Right lobe of liver (tissue), 6 donors: ENCODE data around the gene SLPI. TPM values are rescaled to one million over a fixed set of nuclear protein-coding genes. Genes with fewer than 3 reads are reported as not detected.

ENCODE experiments used
- ATAC-seq, 4 donors: fragments of 200-7000 bp; cut with Tn5 transposase; one replicate each; pipeline ENCODE4 v1.9.1; 2020; ENCODE audit warnings: mild to moderate bottlenecking in 4 of 4, moderate library complexity in 4 of 4
- DNase-seq, 3 donors: peaks; one replicate each; pipeline ENCODE4 v3.0.0-alpha.2; 2020
- H3K27ac ChIP-seq, 3 donors: fragments of 200-600 bp; one replicate each; pipeline ENCODE4 v1.8.0; 2022
- H3K27me3 ChIP-seq, 2 donors: fragments of 200-600 bp; one replicate each; pipeline ENCODE4 v1.8.0; 2022
- H3K36me3 ChIP-seq, 4 donors: fragments of 200-600 bp; sonication (generic) in 1 of 4; one replicate each; pipeline versions ENCODE4 v1.5.1 to v1.8.0; 2017 to 2022; ENCODE audit warnings: control low read depth in 1 of 4
- H3K4me1 ChIP-seq, 4 donors: fragments of 200-600 bp; sonication (generic) in 1 of 4; one replicate each; pipeline versions ENCODE4 v1.5.1 to v1.8.0; 2017 to 2022; ENCODE audit warnings: control low read depth in 1 of 4
- H3K4me3 ChIP-seq, 3 donors: fragments of 200-600 bp; one replicate each; pipeline ENCODE4 v1.8.0; 2022
- H3K9me3 ChIP-seq, 4 donors: fragments of 200-600 bp; sonication (generic) in 1 of 4; one replicate each; pipeline versions ENCODE4 v1.5.1 to v1.8.0; 2017 to 2022; ENCODE audit warnings: control low read depth in 1 of 4
- POLR2A ChIP-seq: fragments of 450-650 bp; IDR thresholded peaks from one replicate; pipeline ENCODE4 v1.6.1; 2017; ENCODE audit warnings: antibody characterized with exemption, mild to moderate bottlenecking
- WGBS: methylation state at CpG from one replicate; pipeline ENCODE4 v1.1.6; 2018; ENCODE audit warnings: low coverage, low lambda C conversion rate; ENCODE audit not compliant: insufficient coverage; ENCODE audit errors: missing lambda C conversion rate; 5-methylcytosine and 5-hydroxymethylcytosine counted together
- intact Hi-C, 2 donors: fragments of 100-400 bp; cut with DNase I; formaldehyde crosslinking; loops; one replicate each; pipeline versions ENCODE4 v1.11.2 to v1.14.1; 2022
- total RNA-seq, 6 experiments: library from RNA; depleted of rRNA in 2 of 6; stranded (reverse); fragments of >200 nt in 2 of 6; fragmentation: NEBNext Ultra II Directional in 3 of 6; extraction: Animal tissue kit (Norgen Biotek cat#: 25700) in 3 of 6; gene quantifications; one replicate each; pipeline versions ENCODE4 v1.1.0 to v1.2.4, GENCODE V29; 2016 to 2023
- TF ChIP-seq, protein P1 (sequence below), 4 donors: fragments of 200-600 bp in 3 of 4; fragments of 450-650 bp in 1 of 4; IDR thresholded peaks; one replicate each; pipeline versions ENCODE4 v1.5.1 to v1.8.0; 2016 to 2022; ENCODE audit warnings: antibody characterized with exemption in 4 of 4, mild to moderate bottlenecking in 2 of 4
- donor health status: DM: no; HTN: yes; CAD: no.
- donor health status: DM: no; HTN: no; CAD: no.
- donor health status: DM: no; HTN: no; CAD: no.
- donor health status: DM: no; HTN: yes; CAD: no.
- donor health status: DM: no; HTN: yes; CAD: no.

SLPI gene
- total RNA-seq, 6 experiments from 2014 or later: 51.9 to 197 (median 169) TPM

- intact Hi-C loops: no loop called here
- WGBS: 76% methylated on average over 3 of the region's 3 CpGs
- H3K27me3 ChIP-seq: no peaks in the 10 kb centered on the region
- H3K9me3 ChIP-seq: no peaks in the 10 kb centered on the region
- DNase-seq (no peak), ATAC-seq (no peak)
- H3K36me3 ChIP-seq: no peaks in the 10 kb centered on the region
- no peak for TF ChIP-seq POLR2A
- TF ChIP-seq, protein P1, sequence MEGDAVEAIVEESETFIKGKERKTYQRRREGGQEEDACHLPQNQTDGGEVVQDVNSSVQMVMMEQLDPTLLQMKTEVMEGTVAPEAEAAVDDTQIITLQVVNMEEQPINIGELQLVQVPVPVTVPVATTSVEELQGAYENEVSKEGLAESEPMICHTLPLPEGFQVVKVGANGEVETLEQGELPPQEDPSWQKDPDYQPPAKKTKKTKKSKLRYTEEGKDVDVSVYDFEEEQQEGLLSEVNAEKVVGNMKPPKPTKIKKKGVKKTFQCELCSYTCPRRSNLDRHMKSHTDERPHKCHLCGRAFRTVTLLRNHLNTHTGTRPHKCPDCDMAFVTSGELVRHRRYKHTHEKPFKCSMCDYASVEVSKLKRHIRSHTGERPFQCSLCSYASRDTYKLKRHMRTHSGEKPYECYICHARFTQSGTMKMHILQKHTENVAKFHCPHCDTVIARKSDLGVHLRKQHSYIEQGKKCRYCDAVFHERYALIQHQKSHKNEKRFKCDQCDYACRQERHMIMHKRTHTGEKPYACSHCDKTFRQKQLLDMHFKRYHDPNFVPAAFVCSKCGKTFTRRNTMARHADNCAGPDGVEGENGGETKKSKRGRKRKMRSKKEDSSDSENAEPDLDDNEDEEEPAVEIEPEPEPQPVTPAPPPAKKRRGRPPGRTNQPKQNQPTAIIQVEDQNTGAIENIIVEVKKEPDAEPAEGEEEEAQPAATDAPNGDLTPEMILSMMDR (IDR thresholded peaks at IDR 0.05): no peak
- H3K4me3 ChIP-seq: no peak overlapping the region
- H3K27ac ChIP-seq: no peak overlapping the region
- no peaks in the 10 kb centered on the region for H3K4me1 ChIP-seq
Measured at GRCh38 chr20:45269056-45269455, 14.7 kb upstream of the SLPI start.

DNA sequence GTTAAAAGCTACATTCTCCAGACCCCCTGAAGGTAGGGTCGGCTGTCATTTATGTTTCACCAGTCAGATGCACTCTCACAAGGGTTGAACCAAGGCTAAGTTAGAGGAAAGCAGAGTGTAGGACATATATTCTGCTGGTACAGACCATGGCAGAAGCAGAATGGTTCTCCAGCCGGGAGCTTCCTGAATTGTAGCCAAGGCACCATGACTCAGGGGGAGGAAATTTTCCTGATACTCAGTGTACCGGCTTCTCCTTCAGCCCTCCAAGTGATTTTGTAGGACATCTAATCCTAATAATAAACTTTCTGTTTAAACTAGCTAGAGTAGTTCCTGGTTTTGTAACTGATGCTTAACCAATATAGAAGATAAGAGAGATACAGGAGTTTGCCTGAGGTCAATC, 14.2 kb upstream of the SLPI start:
- H3K36me3 ChIP-seq: no peaks in the 10 kb centered on the region
- no peak for TF ChIP-seq POLR2A
- no peak overlapping the region for H3K4me3 ChIP-seq
- H3K4me1 ChIP-seq: no peaks in the 10 kb centered on the region
- ATAC-seq: no peak
- intact Hi-C loops: no loop called here
- H3K27ac ChIP-seq: no peak overlapping the region
- H3K9me3 ChIP-seq: no peaks in the 10 kb centered on the region
- WGBS: 75% methylated on average over 3 of the region's 3 CpGs
- DNase-seq: no peak
- H3K27me3 ChIP-seq: no peaks in the 10 kb centered on the region

GRCh38 chr20:45266977-45267376, 12.6 kb upstream of the SLPI start:
- Histone ChIP-seq H3K27me3 (no peaks in the 10 kb centered on the region), H3K4me3 (no peak overlapping the region), H3K4me1 (no peaks in the 10 kb centered on the region), H3K27ac (no peak overlapping the region), H3K9me3 (no peaks in the 10 kb centered on the region), H3K36me3 (no peaks in the 10 kb centered on the region)
- TF ChIP-seq, protein P1 (IDR thresholded peaks at IDR 0.05): no peak
- no peak for TF ChIP-seq POLR2A
- no peak for DNase-seq
- intact Hi-C loops: no loop called here
- no peak for ATAC-seq

- no peaks in the 10 kb centered on the region for H3K27me3 ChIP-seq
- no peaks in the 10 kb centered on the region for H3K36me3 ChIP-seq
- no peak overlapping the region for H3K4me3 ChIP-seq
- H3K4me1 ChIP-seq: no peaks in the 10 kb centered on the region
- intact Hi-C loops: no loop called here
- DNase-seq (no peak), ATAC-seq (no peak)
- H3K27ac ChIP-seq: no peak overlapping the region
- H3K9me3 ChIP-seq: no peaks in the 10 kb centered on the region
- 37% methylated on average over 3 of the region's 3 CpGs for WGBS
- no peak for TF ChIP-seq POLR2A
- TF ChIP-seq, protein P1 (IDR thresholded peaks at IDR 0.05): no peak
Measured at GRCh38 chr20:45263556-45264266, 9.3 kb upstream of the SLPI start.

DNA sequence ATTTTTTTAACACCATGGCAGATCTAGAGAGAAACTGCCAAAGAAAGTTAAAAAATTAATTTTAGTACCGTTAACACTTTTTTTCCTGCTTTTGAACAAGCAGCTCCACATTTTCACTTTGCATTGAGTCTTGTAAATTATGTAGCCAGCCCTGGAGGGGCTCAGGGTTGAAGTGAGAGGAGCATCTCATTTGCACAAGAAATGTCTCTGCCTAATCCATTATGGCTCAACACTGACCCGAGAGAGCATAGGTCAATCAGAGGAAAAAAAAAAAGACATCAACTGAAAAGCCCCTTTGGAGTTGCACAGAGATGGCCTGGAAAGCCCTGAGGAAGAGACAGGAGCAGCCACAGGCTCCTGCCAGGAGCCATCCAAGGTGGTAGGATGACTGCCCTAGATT, 4.3 kb upstream of the SLPI start:
- intact Hi-C loops: no loop called here
- Histone ChIP-seq H3K27me3 (no peaks in the 10 kb centered on the region), H3K27ac (no peak overlapping the region), H3K36me3 (no peaks in the 10 kb centered on the region), H3K4me3 (no peak overlapping the region), H3K9me3 (no peaks in the 10 kb centered on the region), H3K4me1 (peaks cover 0 to 15% (median 7%) of the 10 kb centered on the region in 4 donors)
- no peak for TF ChIP-seq POLR2A
- TF ChIP-seq, protein P1 (IDR thresholded peaks at IDR 0.05): no peak
- ATAC-seq (no peak), DNase-seq (no peak)
- WGBS: 42% methylated on average over 2 of the region's 2 CpGs
